Panc1 (cell line): Measurements from ENCODE around the gene ZFAND3. TPM values are rescaled to one million over a fixed set of nuclear protein-coding genes. Genes with fewer than 3 reads are reported as not detected.

Experiments
- ATAC-seq: fragments of 200-7000 bp; cut with Tn5 transposase; 2 replicates; pipeline ENCODE4 v1.9.1; 2020; ENCODE audit warnings: mild to moderate bottlenecking, moderate library complexity
- BruUV-seq: library from RNA; stranded (reverse); fragments of 400-500 nt; replicated peaks from 2 replicates; lab custom pipeline; 2021; lab: Mats Ljungman, UMichigan
- CTCF ChIA-PET: fragments of 300-600 bp; sonication (Branson Sonifier 250); formaldehyde crosslinking; loops from one replicate; lab custom pipeline; 2022; ENCODE audit warnings: antibody characterized with exemption; lab: Charles Lee
- POLR2A ChIA-PET: fragments of 300-600 bp; sonication (Branson Sonifier 250); formaldehyde crosslinking; loops from one replicate; lab custom pipeline; 2022; ENCODE audit warnings: antibody characterized with exemption; lab: Charles Lee
- DNase-seq: peaks from one replicate; pipeline ENCODE4 v3.0.0-alpha.2; 2010; ENCODE audit warnings: low read depth, low spot score
- H3K27ac ChIP-seq: 2 replicates; pipeline ENCODE4 v1.5.1; 2011; ENCODE audit warnings: mild to moderate bottlenecking, low read length, inconsistent platforms
- H3K27me3 ChIP-seq: fragments of 200-500 bp; sonication (Bioruptor generic); 2 replicates; pipeline ENCODE4 v1.6.0; 2014; ENCODE audit warnings: low read length, inconsistent platforms; ENCODE audit not compliant: control insufficient read depth, insufficient read depth
- H3K36me3 ChIP-seq: fragments of 200-500 bp; sonication (Bioruptor generic); 2 replicates; pipeline ENCODE4 v1.5.1; 2014; ENCODE audit warnings: inconsistent platforms, mild to moderate bottlenecking, low read length, moderate library complexity; ENCODE audit not compliant: control insufficient read depth, insufficient read depth
- H3K4me1 ChIP-seq: 2 replicates; pipeline ENCODE4 v1.5.1; 2011; ENCODE audit warnings: inconsistent platforms, mild to moderate bottlenecking, low read length, moderate library complexity; ENCODE audit not compliant: control insufficient read depth, insufficient read depth
- H3K4me3 ChIP-seq, 2 experiments: 2 replicates each; pipeline ENCODE4 v1.5.1; 2011 to 2012; ENCODE audit warnings: low read depth in 2 of 2, low read length in 2 of 2, mild to moderate bottlenecking in 2 of 2, inconsistent platforms in 1 of 2, moderate library complexity in 1 of 2
- H3K9me3 ChIP-seq: fragments of 200-500 bp; sonication (Bioruptor generic); 2 replicates; pipeline ENCODE4 v1.5.1; 2014; ENCODE audit warnings: low read depth, mild to moderate bottlenecking, inconsistent platforms, low read length, moderate library complexity; ENCODE audit not compliant: control insufficient read depth, insufficient read depth
- POLR2AphosphoS5 ChIP-seq: IDR thresholded peaks from 2 replicates; pipeline ENCODE4 v1.6.1; 2012; ENCODE audit warnings: mild to moderate bottlenecking, low read depth, low read length, moderate library complexity
- REST ChIP-seq, 2 experiments: IDR thresholded peaks; 2 replicates each; pipeline ENCODE4 v1.6.1; 2011 to 2012; ENCODE audit warnings: low read depth in 2 of 2, control low read depth in 1 of 2, low read length in 1 of 2, mild to moderate bottlenecking in 1 of 2, moderate library complexity in 1 of 2; ENCODE audit not compliant: insufficient read depth in 1 of 2
- SIN3A ChIP-seq: IDR thresholded peaks from 2 replicates; pipeline ENCODE4 v1.6.1; 2012; ENCODE audit warnings: low read depth, mild to moderate bottlenecking, low read length, moderate library complexity, borderline replicate concordance; ENCODE audit not compliant: insufficient read depth
- TCF7L2 ChIP-seq: IDR thresholded peaks from 2 replicates; pipeline ENCODE4 v1.6.1; 2011; ENCODE audit warnings: mild to moderate bottlenecking, low read depth, low read length, inconsistent platforms
- in situ Hi-C: cut with HindIII; loops from 2 replicates; pipeline ENCODE4 v1.10.0; 2016; ENCODE audit warnings: low sequenced_read_pairs, low pct_unique_long_range_greater_than_20kb
- intact Hi-C: fragments of 100-400 bp; cut with micrococcal nuclease; formaldehyde crosslinking; loops from one replicate; pipeline ENCODE4 v1.10.0; 2022; ENCODE audit not compliant: unreplicated experiment
- total RNA-seq: library from RNA; stranded (reverse); gene quantifications from one replicate; pipeline ENCODE4 v1.2.1, GENCODE V29; 2021; ENCODE audit not compliant: unreplicated experiment
- TF ChIP-seq, protein P1 (sequence below): fragments of 450-650 bp; IDR thresholded peaks from 2 replicates; pipeline ENCODE4 v1.5.1; 2017; ENCODE audit warnings: mild to moderate bottlenecking

The ZFAND3 gene
- total RNA-seq, 1 experiment from 2014 or later, result 95.9 TPM

DNA sequence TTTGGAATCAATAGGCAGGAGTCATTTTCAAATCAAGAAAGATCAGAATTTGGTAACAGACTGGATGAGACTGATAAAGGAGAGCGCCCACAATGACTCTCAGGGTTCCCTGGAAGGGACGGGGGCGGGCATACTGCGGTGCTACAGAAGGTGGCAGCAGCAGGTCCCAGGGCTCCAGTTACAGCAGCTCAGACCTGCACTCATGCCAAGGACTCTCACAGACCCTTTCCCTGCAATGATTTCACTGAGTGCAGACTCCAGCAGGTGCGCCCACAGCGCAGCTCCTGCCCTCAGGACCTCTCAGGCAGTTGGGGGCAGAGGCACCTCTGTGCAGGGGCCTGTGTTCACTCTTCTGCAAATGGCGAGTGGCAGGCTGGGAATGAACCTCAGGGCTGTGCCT is 359.8 kb downstream of the ZFAND3 start:
- BruUV-seq, result no TSS peak
- Histone ChIP-seq H3K27me3 (no peaks in the 10 kb centered on the region), H3K4me3 (no peak overlapping the region), H3K36me3 (no peaks in the 10 kb centered on the region), H3K4me1 (no peaks in the 10 kb centered on the region), H3K9me3 (no peaks in the 10 kb centered on the region), H3K27ac (no peak overlapping the region)
- TF ChIP-seq SIN3A, result no peak
- TF ChIP-seq REST (IDR thresholded peaks at IDR 0.05; ENCODE audit: insufficient read depth in 1 of 2, low read depth in 2 of 2, low read length in 1 of 2), result no peak
- TF ChIP-seq TCF7L2, result no peak
- TF ChIP-seq, protein P1, sequence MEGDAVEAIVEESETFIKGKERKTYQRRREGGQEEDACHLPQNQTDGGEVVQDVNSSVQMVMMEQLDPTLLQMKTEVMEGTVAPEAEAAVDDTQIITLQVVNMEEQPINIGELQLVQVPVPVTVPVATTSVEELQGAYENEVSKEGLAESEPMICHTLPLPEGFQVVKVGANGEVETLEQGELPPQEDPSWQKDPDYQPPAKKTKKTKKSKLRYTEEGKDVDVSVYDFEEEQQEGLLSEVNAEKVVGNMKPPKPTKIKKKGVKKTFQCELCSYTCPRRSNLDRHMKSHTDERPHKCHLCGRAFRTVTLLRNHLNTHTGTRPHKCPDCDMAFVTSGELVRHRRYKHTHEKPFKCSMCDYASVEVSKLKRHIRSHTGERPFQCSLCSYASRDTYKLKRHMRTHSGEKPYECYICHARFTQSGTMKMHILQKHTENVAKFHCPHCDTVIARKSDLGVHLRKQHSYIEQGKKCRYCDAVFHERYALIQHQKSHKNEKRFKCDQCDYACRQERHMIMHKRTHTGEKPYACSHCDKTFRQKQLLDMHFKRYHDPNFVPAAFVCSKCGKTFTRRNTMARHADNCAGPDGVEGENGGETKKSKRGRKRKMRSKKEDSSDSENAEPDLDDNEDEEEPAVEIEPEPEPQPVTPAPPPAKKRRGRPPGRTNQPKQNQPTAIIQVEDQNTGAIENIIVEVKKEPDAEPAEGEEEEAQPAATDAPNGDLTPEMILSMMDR, result no peak
- no peak for TF ChIP-seq POLR2AphosphoS5
- in situ Hi-C loops (no loop called here), intact Hi-C loops (no loop called here)
- DNase-seq, result no peak
- POLR2A ChIA-PET, result no interaction called here
- ATAC-seq, result peak; percentile 38; the same call in 1 of the 2 replicates
- CTCF ChIA-PET, result interaction anchor here (0.5 kb wide), 1 partner anchor 10 kb away, joined by 4 read pairs; no protein-coding TSS in a partner anchor

GRCh38 chr6:38179794-38180430 is 360.4 kb downstream of the ZFAND3 start:
- Histone ChIP-seq H3K36me3 (no peaks in the 10 kb centered on the region), H3K4me1 (no peaks in the 10 kb centered on the region), H3K4me3 (no peak overlapping the region), H3K27ac (no peak overlapping the region), H3K27me3 (no peaks in the 10 kb centered on the region), H3K9me3 (no peaks in the 10 kb centered on the region)
- in situ Hi-C loops (no loop called here), intact Hi-C loops (loop anchor here (5.0 kb wide), 1 partner anchor 312 kb away; no protein-coding TSS in a partner anchor)
- ATAC-seq (peak; percentile 49; the same call in 1 of the 2 replicates), DNase-seq (no peak)
- BruUV-seq, result no TSS peak
- ChIA-PET CTCF (no interaction called here), POLR2A (no interaction called here)
- TF ChIP-seq POLR2AphosphoS5 (no peak), TCF7L2 (no peak), SIN3A (no peak), REST (IDR thresholded peaks at IDR 0.05; ENCODE audit: insufficient read depth in 1 of 2, low read depth in 2 of 2, low read length in 1 of 2) (no peak)
- TF ChIP-seq, protein P1, result no peak
